GF-D8 (cell line): ENCODE measurements around the gene PAN3.
"Not testable (repeated sequence)": the region's sequence is repeated elsewhere in the genome, so short reads cannot be mapped to it uniquely, and the experiment has no call there.

Experiments
- DNase-seq: peaks from one replicate; lab custom pipeline; 2025; lab: John Stamatoyannopoulos, UW

PAN3 gene

GRCh38 chr13:28138756-28139470 lies 568 bp downstream of the PAN3 start:
- peak; percentile 95 for DNase-seq

GRCh38 chr13:28140433-28141125 lies 2.2 kb downstream of the PAN3 start:
- no peak for DNase-seq

GRCh38 chr13:28141542-28141941 lies 3.2 kb downstream of the PAN3 start:
- DNase-seq, result not testable (repeated sequence)

- no peak for DNase-seq
Observed at GRCh38 chr13:28145049-28145448, 6.7 kb downstream of the PAN3 start.

GRCh38 chr13:28147495-28147894 lies 9.2 kb downstream of the PAN3 start:
- DNase-seq, result no peak

GRCh38 chr13:28159057-28159456 lies 20.7 kb downstream of the PAN3 start:
- DNase-seq, result no peak

- no peak for DNase-seq
Observed at GRCh38 chr13:28161370-28161769, 23.0 kb downstream of the PAN3 start.

- DNase-seq, result no peak
Observed at GRCh38 chr13:28163587-28163986, 25.2 kb downstream of the PAN3 start.

- DNase-seq, result no peak
Observed at GRCh38 chr13:28166257-28166656, 27.9 kb downstream of the PAN3 start.

- DNase-seq, result no peak
Observed at GRCh38 chr13:28171266-28171665, 32.9 kb downstream of the PAN3 start.

GRCh38 chr13:28172947-28173346 lies 34.6 kb downstream of the PAN3 start:
- no peak for DNase-seq

- no peak for DNase-seq
Observed at GRCh38 chr13:28173793-28174192, 35.4 kb downstream of the PAN3 start.

- DNase-seq, result no peak
Observed at GRCh38 chr13:28177327-28177726, 39.0 kb downstream of the PAN3 start.

- DNase-seq, result no peak
Observed at GRCh38 chr13:28177877-28178276, 39.5 kb downstream of the PAN3 start.

- DNase-seq, result no peak
Observed at GRCh38 chr13:28179974-28180373, 41.6 kb downstream of the PAN3 start.

GRCh38 chr13:28181413-28181812 lies 43.1 kb downstream of the PAN3 start:
- DNase-seq, result no peak

- no peak for DNase-seq
Observed at GRCh38 chr13:28185256-28185655, 46.9 kb downstream of the PAN3 start.

GRCh38 chr13:28199089-28199488 lies 60.7 kb downstream of the PAN3 start:
- no peak for DNase-seq

GRCh38 chr13:28204043-28204442 lies 65.7 kb downstream of the PAN3 start:
- DNase-seq, result no peak

- DNase-seq, result no peak
Observed at GRCh38 chr13:28204690-28205443, 66.5 kb downstream of the PAN3 start.

GRCh38 chr13:28218679-28219078 lies 80.3 kb downstream of the PAN3 start:
- DNase-seq, result no peak

GRCh38 chr13:28219408-28220099 lies 81.2 kb downstream of the PAN3 start:
- DNase-seq, result no peak
